ENCODE data around the gene RGMB.

The RGMB gene

DNA sequence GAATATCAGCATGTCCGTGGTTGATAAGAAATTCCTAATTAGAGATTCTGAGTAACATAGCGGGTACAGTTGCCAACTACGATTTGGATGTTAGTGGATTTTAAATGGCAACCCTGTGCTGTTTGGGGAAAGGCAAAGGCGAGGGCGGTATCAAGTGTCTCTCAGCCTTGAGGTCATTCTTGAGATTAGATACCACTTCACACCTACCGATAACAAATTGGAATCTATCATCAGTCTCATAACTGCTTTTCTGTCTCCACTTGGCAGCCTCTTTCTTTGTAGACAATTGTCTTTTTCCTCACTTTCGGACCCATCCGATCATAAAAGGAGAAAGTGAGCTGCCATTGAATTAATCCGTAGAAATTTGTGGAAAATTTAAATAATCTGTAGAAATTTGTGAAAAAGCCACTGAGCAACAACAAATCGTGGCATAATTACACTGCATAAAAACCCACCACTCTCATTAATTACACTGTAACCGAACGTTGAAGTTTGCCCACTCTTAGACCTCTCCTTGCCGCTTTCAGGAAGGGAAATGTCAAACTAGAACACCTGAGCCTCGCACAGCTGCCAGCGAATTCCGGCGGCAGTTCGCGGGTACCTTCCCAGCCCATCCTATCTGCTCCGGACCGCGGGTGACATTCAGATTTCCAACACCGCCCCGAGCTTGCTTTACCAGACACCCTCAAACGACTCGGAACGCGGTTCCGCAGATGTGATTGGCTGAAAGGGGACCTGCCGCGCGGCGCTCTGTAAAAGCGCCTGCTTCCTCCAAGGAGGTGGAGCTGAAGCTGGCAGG is 849 bp upstream of the RGMB start (continued):
- TF ChIP-seq PRDM1 (tag by site-specific recombination; IDR thresholded peaks at IDR 0.05) (peak; percentile 70), ZBTB17 (tag by site-specific recombination; IDR thresholded peaks at IDR 0.05) (no peak), ZNF341 (tag by site-specific recombination; IDR thresholded peaks at IDR 0.05; ENCODE audit: low read depth) (no peak), ZNF549 (tag by site-specific recombination; IDR thresholded peaks at IDR 0.05) (no peak), ZNF48 (tag by site-specific recombination; IDR thresholded peaks at IDR 0.05) (no peak), ZNF621 (tag by site-specific recombination; IDR thresholded peaks at IDR 0.05) (no peak), GFI1B (tag by site-specific recombination; IDR thresholded peaks at IDR 0.05) (no peak), ZNF544 (tag by site-specific recombination; IDR thresholded peaks at IDR 0.05) (no peak), ZNF112 (tag by site-specific recombination; IDR thresholded peaks at IDR 0.05) (no peak), OSR2 (tag by site-specific recombination; IDR thresholded peaks at IDR 0.05) (peak; percentile 47), MZF1 (tag by site-specific recombination; IDR thresholded peaks at IDR 0.05; ENCODE audit: borderline replicate concordance) (no peak), ZNF792 (tag by site-specific recombination; IDR thresholded peaks at IDR 0.05) (no peak), ZSCAN30 (tag by site-specific recombination; IDR thresholded peaks at IDR 0.05) (no peak), ZNF211 (tag by site-specific recombination; IDR thresholded peaks at IDR 0.05; ENCODE audit: low read depth) (no peak), ZNF791 (tag by site-specific recombination; IDR thresholded peaks at IDR 0.05) (no peak), ZNF837 (tag by site-specific recombination; IDR thresholded peaks at IDR 0.05) (no peak), ZNF175 (tag by site-specific recombination; IDR thresholded peaks at IDR 0.05) (no peak), ZNF138 (tag by site-specific recombination; IDR thresholded peaks at IDR 0.05; ENCODE audit: borderline replicate concordance) (no peak), WT1 (tag by site-specific recombination; IDR thresholded peaks at IDR 0.05) (no peak), SCRT2 (tag by site-specific recombination; IDR thresholded peaks at IDR 0.05) (no peak), ZNF350 (tag by site-specific recombination; IDR thresholded peaks at IDR 0.05) (no peak), ZBTB8A (tag by site-specific recombination; IDR thresholded peaks at IDR 0.05) (no peak)
- TF ChIP-seq, protein P1, sequence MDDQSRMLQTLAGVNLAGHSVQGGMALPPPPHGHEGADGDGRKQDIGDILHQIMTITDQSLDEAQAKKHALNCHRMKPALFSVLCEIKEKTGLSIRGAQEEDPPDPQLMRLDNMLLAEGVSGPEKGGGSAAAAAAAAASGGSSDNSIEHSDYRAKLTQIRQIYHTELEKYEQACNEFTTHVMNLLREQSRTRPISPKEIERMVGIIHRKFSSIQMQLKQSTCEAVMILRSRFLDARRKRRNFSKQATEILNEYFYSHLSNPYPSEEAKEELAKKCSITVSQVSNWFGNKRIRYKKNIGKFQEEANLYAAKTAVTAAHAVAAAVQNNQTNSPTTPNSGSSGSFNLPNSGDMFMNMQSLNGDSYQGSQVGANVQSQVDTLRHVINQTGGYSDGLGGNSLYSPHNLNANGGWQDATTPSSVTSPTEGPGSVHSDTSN (CRISPR knock-in tag; IDR thresholded peaks at IDR 0.05) = no peak
- TF ChIP-seq, protein P2, sequence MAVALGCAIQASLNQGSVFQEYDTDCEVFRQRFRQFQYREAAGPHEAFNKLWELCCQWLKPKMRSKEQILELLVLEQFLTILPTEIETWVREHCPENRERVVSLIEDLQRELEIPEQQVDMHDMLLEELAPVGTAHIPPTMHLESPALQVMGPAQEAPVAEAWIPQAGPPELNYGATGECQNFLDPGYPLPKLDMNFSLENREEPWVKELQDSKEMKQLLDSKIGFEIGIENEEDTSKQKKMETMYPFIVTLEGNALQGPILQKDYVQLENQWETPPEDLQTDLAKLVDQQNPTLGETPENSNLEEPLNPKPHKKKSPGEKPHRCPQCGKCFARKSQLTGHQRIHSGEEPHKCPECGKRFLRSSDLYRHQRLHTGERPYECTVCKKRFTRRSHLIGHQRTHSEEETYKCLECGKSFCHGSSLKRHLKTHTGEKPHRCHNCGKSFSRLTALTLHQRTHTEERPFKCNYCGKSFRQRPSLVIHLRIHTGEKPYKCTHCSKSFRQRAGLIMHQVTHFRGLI (tag by site-specific recombination; IDR thresholded peaks at IDR 0.05) = no peak
- TF ChIP-seq, protein P3, sequence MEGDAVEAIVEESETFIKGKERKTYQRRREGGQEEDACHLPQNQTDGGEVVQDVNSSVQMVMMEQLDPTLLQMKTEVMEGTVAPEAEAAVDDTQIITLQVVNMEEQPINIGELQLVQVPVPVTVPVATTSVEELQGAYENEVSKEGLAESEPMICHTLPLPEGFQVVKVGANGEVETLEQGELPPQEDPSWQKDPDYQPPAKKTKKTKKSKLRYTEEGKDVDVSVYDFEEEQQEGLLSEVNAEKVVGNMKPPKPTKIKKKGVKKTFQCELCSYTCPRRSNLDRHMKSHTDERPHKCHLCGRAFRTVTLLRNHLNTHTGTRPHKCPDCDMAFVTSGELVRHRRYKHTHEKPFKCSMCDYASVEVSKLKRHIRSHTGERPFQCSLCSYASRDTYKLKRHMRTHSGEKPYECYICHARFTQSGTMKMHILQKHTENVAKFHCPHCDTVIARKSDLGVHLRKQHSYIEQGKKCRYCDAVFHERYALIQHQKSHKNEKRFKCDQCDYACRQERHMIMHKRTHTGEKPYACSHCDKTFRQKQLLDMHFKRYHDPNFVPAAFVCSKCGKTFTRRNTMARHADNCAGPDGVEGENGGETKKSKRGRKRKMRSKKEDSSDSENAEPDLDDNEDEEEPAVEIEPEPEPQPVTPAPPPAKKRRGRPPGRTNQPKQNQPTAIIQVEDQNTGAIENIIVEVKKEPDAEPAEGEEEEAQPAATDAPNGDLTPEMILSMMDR (tag by site-specific recombination; IDR thresholded peaks at IDR 0.05) = no peak
- TF ChIP-seq, protein P4, sequence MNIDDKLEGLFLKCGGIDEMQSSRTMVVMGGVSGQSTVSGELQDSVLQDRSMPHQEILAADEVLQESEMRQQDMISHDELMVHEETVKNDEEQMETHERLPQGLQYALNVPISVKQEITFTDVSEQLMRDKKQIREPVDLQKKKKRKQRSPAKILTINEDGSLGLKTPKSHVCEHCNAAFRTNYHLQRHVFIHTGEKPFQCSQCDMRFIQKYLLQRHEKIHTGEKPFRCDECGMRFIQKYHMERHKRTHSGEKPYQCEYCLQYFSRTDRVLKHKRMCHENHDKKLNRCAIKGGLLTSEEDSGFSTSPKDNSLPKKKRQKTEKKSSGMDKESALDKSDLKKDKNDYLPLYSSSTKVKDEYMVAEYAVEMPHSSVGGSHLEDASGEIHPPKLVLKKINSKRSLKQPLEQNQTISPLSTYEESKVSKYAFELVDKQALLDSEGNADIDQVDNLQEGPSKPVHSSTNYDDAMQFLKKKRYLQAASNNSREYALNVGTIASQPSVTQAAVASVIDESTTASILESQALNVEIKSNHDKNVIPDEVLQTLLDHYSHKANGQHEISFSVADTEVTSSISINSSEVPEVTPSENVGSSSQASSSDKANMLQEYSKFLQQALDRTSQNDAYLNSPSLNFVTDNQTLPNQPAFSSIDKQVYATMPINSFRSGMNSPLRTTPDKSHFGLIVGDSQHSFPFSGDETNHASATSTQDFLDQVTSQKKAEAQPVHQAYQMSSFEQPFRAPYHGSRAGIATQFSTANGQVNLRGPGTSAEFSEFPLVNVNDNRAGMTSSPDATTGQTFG (tag by site-specific recombination; IDR thresholded peaks at IDR 0.05; ENCODE audit: borderline replicate concordance) = no peak
- TF ChIP-seq, protein P5, sequence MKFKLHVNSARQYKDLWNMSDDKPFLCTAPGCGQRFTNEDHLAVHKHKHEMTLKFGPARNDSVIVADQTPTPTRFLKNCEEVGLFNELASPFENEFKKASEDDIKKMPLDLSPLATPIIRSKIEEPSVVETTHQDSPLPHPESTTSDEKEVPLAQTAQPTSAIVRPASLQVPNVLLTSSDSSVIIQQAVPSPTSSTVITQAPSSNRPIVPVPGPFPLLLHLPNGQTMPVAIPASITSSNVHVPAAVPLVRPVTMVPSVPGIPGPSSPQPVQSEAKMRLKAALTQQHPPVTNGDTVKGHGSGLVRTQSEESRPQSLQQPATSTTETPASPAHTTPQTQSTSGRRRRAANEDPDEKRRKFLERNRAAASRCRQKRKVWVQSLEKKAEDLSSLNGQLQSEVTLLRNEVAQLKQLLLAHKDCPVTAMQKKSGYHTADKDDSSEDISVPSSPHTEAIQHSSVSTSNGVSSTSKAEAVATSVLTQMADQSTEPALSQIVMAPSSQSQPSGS (tag by site-specific recombination; IDR thresholded peaks at IDR 0.05; ENCODE audit: low read depth) = no peak
- TF ChIP-seq, protein P6, sequence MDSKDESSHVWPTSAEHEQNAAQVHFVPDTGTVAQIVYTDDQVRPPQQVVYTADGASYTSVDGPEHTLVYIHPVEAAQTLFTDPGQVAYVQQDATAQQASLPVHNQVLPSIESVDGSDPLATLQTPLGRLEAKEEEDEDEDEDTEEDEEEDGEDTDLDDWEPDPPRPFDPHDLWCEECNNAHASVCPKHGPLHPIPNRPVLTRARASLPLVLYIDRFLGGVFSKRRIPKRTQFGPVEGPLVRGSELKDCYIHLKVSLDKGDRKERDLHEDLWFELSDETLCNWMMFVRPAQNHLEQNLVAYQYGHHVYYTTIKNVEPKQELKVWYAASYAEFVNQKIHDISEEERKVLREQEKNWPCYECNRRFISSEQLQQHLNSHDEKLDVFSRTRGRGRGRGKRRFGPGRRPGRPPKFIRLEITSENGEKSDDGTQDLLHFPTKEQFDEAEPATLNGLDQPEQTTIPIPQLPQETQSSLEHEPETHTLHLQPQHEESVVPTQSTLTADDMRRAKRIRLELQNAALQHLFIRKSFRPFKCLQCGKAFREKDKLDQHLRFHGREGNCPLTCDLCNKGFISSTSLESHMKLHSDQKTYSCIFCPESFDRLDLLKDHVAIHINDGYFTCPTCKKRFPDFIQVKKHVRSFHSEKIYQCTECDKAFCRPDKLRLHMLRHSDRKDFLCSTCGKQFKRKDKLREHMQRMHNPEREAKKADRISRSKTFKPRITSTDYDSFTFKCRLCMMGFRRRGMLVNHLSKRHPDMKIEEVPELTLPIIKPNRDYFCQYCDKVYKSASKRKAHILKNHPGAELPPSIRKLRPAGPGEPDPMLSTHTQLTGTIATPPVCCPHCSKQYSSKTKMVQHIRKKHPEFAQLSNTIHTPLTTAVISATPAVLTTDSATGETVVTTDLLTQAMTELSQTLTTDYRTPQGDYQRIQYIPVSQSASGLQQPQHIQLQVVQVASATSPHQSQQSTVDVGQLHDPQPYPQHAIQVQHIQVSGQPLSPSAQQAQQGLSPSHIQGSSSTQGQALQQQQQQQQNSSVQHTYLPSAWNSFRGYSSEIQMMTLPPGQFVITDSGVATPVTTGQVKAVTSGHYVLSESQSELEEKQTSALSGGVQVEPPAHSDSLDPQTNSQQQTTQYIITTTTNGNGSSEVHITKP (tag by site-specific recombination; IDR thresholded peaks at IDR 0.05) = no peak

Measured in HEK293 (cell line).